Stimulated activated CD4-positive, alpha-beta T cell treated with anti-CD3 and anti-CD28 coated beads, Interleukin-2, amount 100 ng/mL, for 4 hours (primary cell): Measurements from ENCODE around the gene OASL.

Experiments
- DNase-seq: peaks from one replicate; pipeline ENCODE4 v3.0.0-alpha.2; 2020; ENCODE audit warnings: low read depth

The OASL gene

DNA sequence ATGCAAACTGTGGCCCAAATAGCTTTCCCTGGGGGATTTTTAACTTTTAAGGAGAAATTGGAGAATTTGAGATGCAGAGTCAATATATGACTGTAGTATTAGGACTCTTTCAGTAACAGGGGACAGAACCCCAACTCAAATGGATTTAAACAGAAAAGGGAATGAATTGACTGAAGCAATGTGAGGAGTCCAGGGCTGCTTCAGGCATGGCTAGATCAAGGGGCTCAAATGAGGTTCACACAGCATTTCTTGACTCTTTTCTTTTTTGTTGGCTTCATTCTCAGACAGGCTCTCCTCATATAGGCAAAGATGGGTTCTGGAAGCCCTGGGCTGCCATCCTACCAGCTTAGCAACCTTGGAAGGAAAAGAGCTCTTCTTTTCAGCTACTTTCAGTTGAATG, 47.1 kb downstream of the OASL start:
- DNase-seq: no peak

DNA sequence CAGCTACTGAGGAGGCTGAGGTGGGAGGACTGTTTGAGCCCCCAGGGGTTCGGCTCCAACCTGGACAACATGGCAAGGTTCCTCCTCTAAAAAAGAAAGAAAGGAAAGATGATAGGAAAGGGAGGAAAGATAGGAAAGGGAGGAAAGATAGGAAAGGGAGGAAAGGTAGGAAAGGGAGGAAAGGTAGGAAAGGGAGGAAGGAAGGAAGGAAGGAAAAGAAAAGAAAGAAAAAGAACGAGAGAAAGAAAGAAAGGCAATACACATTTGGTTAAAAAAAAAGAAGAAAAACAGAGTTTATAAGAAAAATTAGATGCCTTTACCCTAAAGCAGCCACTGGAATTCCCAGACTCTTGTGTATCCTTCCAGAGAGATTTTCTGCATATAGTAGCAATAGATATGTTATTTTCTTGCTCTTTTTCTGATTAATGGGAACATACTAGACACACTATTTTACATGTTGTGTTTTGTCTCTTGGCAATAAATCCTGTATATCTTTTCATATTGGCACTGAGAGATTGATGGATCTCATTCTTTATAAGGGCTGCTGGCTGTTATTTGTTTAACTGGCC, 48.5 kb downstream of the OASL start:
- DNase-seq: no peak

DNA sequence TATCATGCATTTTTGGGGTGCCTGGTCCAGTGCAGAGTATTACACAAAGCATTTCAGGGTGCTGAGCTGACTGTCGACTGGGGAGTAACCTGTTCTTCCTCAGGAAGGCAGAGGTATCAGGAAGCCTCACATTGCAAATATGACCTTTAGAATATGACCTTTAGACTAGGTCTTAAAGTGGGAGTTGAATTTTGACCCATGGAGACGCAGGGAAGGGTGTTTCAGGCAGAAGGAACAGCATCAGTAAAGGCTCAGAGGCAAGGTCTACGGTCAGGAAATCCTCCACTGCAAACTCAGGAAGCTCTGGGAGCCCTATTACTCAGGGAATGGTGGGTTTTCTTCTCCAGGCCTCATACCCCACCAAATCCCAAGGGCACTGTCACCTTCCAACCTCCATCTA, 49.4 kb downstream of the OASL start:
- DNase-seq: no peak

DNA sequence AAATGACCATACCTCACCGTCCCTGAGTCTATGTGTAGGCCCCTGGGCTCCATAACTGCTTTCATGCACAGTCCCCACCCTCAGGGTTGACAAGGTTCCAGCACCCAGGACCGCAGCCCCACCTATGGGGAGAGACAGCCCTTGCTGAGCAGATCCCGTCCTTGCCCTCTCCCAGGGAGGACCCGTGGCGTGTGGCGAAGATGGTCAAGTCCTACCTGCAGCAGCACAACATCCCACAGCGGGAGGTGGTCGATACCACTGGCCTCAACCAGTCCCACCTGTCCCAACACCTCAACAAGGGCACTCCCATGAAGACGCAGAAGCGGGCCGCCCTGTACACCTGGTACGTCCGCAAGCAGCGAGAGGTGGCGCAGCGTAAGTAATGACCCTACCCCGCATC, 50.4 kb downstream of the OASL start:
- no peak for DNase-seq

DNA sequence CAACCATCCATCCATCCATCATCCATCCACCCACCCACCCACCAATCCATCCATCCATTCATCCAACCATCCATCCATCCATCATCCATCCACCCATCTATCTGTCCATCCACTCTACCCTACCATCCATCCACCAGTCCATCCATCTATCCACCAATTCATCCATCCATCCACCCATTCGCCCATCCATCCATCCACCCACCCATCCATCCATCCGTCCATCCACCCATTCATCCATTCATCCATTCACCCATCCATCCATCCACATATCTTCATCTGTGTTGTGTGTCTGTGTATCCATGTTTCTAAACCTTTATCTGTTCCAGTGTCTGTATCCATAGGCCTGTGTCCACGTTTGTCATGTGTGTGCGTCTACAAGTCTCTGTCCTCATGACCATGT, 50.8 kb downstream of the OASL start:
- no peak for DNase-seq

DNA sequence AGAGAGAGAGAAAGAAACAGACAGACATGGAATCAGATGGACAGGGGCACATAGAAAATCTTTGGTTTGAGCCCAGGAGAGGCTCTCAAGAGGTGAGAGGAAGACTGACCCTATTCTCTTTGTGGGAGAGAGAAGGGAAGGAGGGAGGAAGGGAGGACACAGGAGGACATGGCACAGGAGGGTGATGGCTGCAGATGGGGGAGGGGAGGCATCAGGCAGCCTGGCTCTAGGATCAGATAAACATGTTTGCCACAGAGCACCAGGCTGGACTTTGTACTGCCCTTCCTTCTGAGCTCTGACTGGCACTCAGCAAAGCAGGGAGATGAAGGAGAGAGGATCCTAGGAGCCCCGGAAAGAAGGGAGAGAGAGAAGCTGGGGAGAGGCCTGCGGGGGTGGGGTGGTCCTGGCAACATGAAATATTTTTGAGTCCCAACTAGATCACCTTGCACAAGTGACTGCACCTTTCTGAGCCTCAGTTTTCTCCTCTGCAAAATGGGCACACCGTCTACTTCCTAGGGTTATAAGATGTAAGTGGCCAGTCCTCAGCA, 54.6 kb downstream of the OASL start:
- no peak for DNase-seq

DNA sequence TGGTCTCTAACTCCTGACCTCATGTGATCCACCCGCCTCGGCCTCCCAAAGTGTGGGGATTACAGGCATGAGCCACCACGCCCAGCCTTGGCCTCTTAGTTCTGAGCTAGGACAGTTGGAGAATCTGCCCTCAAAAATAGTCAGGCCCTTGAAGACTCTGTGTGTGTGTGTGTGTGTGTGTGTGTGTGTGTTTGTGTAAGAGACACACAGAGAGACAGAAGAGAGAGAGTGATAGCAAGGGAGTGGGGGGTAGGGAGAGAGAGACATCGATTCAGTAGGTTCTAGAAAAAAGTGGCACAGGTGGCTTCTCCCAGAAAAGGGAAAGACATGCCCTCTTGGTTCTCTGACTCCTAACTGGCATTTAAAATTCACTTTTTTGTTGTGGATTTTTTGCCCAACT, 55.3 kb downstream of the OASL start:
- no peak for DNase-seq

DNA sequence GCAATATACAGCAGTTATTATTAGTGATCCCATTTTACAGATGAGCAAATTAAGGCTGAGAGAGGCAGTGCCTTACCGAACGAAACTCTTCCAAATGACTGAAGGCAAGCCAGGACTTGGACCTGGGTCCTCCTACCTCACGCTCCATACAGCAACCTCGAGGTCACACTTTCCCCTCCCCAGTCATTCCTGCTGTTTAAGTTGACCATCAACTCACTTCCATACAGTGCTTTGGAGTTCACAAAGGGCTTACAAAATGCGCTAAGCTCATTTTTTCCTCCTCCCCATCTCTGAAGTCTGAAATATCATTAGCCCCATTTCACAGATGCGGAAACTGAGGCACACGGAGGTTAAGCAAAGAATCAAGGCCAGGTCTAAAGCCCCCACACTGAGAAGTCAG, 56.4 kb downstream of the OASL start:
- DNase-seq: no peak

DNA sequence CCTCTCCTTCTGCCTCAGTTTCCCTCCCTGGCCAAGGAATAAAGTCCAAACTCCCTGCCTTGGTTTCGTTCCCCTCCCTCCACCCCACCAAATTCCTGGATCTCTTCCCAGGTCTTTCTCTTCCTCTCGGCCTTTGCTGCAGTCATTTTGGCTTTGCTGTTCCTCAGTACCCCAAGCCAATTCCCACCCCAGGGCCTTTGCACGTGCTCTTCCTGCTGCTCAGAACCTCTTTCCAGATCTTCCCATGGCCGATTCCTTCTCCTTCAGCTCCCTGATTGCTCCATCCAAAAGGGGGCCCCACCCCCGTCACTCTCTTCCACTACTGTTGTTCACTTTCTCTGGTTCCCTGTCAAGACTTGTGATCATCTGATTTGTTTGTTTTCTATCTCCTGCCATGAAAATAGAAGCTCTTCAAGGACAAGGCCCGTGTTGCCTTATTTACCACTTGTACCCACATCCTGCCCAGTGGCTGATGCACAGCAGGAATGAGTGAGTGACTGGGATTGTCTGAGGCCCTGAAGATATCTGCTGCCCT, 57.6 kb downstream of the OASL start:
- DNase-seq: no peak

DNA sequence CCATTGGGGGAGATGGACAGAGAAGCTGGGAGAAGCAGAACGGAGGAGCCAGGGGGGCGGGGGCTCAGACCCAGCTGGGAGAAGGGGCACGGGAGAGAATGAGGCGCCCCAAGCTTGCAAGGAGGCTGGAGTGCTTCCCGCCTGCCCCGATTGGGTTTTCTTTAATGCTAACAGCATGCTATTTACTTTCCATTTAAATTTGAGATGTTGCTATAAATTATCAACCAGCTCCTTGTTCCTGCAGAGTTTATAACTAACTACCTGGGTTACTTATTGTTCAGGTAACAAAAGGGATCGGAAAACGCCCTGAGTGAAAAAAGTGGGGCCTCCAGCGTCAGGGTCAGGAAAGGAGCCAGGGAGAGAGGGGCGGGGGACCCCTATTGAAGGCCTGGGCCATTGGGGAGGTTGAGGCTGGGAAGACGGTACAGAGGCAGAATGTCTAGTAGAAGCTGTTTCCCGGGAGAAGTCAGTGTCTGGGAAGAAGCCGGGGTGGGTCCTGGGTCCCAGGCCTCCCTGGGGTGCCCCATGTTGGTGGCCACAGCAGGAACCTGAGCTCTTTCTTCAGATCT, 58.2 kb downstream of the OASL start:
- no peak for DNase-seq

DNA sequence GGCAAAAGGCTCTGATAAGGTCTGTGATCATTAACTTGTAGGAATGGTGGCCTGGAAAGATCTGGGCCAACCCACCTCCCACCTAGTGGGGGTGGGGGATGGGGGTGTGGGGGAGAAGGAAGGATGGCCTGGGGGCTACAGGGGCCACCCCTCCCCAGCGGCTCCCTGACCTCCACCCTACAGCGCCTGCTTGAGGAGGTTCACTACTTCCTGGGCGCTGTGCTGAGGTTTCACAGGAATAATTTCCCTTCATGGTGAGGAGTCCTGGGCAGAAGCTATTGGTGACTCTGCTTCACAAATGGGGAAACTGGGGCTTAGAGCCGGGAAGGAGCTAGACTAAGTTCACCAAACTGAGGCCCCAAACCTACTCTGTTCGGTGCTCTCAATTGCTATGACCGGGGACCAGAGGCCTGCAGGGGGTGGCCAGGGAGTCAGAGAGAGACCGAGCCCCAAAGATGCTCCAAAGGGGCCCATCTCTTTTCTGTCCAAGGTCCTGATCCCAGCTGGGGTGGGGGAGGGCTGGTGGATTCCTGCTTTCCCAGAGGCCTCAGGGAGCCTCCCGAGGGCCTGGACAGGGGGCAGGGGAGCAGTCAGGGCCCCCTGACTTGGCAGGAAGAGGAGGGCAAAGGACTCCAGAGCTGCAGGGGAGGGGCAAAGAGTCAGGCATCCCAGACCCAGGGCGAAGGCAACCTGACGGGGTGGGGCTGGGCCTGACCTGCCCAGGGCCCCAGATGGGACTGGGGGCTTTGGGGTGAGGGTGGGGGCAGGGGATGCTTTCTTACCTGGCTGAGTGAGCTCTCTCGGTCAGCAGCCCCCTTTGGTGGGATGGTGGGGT, 59.0 kb downstream of the OASL start:
- DNase-seq: no peak

DNA sequence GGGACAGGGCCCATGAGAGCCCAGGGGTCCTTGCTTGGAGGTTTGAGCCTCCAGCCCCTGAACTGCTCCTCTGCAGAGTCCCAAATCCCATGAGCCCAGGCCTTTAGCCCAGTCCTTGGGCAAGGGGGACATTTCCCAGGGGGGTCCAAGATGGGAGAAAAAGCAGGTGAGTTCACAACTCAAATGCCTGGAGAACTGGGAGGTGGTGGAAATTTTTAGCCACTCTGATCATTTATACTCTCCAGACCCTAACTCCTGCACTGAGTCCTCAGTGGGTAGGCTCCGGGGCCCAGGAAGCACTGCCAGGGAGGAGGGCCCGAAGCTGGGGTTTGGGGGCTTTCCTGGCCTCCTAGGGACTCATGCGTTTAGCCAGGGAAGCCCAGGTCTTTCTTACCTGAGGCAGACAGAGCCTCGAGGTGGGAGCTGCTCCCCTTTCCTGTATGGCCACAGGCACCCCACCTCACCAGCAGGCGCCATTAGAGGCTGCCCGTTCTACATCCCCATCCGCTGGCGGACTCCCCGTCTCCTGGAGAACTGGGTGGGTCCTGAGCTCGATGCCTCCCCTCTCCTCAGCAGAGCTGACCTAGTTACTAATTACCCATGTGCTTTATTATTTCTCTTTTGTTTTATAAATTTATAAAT, 59.7 kb downstream of the OASL start:
- no peak for DNase-seq

DNA sequence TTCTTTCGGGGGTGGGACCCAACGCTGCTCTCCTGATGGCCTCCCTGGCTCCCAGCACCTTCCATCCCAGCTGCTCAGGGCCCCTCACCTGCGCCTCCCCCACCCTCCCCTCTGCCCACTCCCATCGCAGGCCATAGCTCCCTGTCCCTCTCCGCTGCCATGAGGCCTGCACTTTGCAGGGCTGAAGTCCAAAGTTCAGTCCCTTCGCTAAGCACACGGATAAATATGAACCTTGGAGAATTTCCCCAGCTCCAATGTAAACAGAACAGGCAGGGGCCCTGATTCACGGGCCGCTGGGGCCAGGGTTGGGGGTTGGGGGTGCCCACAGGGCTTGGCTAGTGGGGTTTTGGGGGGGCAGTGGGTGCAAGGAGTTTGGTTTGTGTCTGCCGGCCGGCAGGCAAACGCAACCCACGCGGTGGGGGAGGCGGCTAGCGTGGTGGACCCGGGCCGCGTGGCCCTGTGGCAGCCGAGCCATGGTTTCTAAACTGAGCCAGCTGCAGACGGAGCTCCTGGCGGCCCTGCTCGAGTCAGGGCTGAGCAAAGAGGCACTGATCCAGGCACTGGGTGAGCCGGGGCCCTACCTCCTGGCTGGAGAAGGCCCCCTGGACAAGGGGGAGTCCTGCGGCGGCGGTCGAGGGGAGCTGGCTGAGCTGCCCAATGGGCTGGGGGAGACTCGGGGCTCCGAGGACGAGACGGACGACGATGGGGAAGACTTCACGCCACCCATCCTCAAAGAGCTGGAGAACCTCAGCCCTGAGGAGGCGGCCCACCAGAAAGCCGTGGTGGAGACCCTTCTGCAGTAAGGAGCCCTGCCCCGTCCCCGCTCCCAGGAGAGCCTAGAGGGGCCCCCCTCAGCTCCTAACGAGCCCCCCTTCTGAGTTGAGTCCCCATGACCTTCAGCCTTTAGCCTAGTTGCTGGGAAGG, 60.5 kb downstream of the OASL start, which contains the start of gene HNF1A:
Gene HNF1A (plus strand): TSS at position 248 of the 924 bp plus-strand sequence. CDS start 226 bp downstream, at position 474.
- DNase-seq: no peak

DNA sequence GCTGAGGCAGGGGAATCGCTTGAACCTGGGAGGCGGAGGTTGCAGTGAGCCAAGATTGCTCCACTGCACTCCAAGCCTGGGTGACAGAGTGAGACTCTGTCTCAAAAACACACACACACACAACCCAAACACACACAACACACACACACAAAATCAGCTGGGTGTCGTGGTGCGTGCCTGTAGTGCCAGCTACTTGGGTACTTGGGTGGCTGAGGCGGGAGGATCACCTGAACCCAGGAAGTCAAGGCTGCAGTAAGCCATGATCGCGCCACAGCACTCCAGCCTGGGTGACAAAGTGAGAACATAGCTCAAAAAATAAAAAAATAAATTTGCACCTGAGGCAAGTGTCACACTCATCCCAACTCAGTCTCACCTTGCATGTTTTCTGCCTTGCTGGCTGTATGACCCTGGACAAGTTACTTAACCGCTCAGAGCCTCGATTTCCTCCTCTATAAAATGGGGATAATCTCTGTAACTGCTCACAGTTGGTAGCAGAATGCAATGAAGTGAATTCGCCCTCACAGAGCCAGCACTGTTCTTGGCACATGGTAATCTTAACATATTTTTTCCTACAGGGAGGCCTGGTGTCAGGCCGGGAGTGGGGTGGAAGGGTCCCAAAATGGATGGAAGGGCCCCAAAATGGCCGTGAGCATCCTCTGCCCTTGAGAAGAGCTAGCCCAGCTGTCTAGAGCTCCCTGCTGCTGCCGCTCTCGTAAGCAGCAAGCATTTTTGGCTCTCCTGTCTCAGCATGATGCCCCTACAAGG, 61.3 kb downstream of the OASL start:
- DNase-seq: no peak

DNA sequence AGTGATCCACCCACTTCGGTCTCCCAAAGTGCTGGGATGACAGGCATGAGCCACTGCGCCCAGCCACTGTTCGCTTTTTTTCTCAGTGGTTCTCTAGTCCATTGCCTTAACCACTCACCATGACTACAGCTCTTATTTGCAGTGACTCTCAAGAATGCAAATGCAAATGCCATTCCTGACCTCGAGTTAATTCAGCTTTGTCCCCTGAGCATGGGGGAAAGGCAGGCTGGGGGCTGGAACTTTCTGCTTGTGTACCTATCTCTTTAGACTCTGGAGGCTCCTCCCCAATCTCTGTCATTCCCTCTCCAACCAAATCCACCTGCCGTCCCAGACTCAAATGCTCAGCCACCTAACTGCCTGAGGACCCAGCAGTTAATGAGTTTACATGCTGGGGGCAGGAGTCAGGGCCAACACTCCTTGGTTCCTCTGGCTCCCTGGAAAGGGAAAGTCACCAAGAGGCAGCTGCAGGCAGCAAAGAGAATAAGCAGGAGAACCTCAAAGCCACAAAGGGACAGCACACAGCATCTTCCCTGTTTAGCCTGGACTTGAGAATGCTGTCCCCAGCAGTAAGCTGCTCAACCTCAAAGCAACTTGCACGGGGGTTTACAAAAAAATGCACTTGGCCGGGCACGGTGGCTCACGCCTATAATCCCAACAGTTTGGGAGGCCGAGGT, 66.0 kb downstream of the OASL start:
- DNase-seq: no peak

DNA sequence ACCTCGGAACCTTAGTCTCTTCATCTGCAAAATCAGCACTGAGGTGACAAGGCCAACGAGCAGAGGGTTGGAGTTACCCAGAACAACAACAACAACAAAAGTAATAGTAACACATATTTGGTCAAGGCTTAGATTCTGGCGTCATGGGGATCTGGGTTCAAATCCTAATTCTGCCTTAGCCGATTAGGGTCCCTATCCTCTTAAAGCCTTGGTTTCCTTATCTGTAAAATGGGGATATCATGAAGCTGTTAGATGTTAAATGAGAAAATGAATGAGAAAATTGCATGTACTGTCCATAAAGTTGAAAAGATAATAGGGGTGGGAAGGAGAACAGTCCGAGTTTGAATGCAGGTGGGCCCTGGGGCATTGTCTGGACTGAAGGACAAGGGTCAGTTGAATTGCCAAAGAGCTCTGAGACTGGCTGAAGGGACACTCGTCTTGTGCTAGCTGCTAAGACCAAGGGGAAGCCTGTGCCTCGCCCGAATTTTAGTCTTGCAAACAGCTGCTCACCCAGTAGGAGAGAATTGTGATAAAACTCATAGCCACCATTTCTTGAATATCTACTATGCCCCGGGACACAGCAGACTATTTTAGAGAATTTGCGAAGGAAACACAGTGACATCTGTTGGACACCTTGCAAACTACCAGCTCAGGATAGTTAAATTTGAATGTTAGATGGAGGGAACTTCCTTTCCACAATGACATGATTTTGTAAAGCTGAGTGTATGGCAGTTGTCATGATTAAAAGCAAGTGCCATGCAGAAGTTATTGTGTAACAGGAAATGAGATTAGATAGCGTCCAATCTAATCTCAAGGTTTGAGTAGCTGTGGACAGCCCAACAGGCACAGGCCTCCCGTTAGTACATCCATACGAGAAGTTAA, 67.5 kb downstream of the OASL start:
- peak; percentile 24 for DNase-seq

DNA sequence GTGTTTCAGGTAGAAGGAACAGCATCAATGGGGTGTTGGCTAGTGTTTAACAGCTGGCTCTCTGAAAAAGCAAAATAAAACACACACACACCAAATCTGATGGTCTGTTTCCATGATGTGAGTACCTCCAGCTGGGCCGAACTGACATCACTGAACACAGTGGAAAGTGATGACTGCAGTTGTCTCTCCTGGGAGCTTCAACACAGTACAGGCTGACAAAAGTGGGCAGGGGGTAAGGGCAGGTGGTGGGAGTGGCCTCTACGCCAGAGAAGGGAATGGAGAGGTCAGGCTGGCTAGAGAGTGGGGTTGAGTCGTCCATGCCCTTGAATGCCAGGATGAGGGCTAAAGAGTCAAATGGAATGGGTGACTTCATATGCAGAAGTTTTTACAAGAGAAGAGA, 68.7 kb downstream of the OASL start:
- no peak for DNase-seq
